ENCODE measurements around the gene FEZ2. TPM values are rescaled to one million over a fixed set of nuclear protein-coding genes. Genes with fewer than 3 reads are reported as not detected.

FEZ2 gene
- total and polyA plus RNA-seq, 2 of the 8 experiments (the other 6 are each of a cell fraction or from before 2014, with no cell fraction given) = 7.5 to 16.4 TPM

- no peak for DNase-seq (ENCODE audit: low read depth in 1 of 2, low spot score in 2 of 2)
- no peak overlapping the region for H3K14ac ChIP-seq (ENCODE audit: insufficient read length)
- no peak overlapping the region for H3K23ac ChIP-seq (ENCODE audit: insufficient read length)
- H2BK120ac ChIP-seq (replicated peaks; ENCODE audit: low read depth, low read length) = no peak overlapping the region
- peaks cover 0 to 4% (median 3%) of the 10 kb centered on the region in 4 experiments; a peak in 4 of 7 replicates for H3K4me1 ChIP-seq (replicated peaks in 1 of 4; ENCODE audit: control insufficient read depth in 3 of 4, insufficient read depth in 4 of 4, low read length in 3 of 4)
- H3K18ac ChIP-seq (ENCODE audit: extremely low read depth, low read length) = no peak overlapping the region
- H2BK12ac ChIP-seq (ENCODE audit: low read depth, low read length) = no peak overlapping the region
- no peaks in the 10 kb centered on the region for H3K23me2 ChIP-seq (ENCODE audit: low read depth, low read length)
- no peaks in the 10 kb centered on the region for H3K9me3 ChIP-seq (ENCODE audit: insufficient read depth in 2 of 2, low read depth in 1 of 2, low read length in 1 of 2)
- H2BK20ac ChIP-seq (ENCODE audit: low read length) = no peak overlapping the region
- ChIA-PET CTCF (ENCODE audit: partially characterized antibody) (interaction anchor here (0.6 to 1.9 kb wide), 8 partner anchors 9 to 217 kb away, joined by 3 to 9 read pairs (median 4); no protein-coding TSS in a partner anchor), POLR2A (ENCODE audit: partially characterized antibody) (no interaction called here)
- no peak overlapping the region for H2AFZ ChIP-seq (ENCODE audit: low read length)
- no peaks in the 10 kb centered on the region for H3K27me3 ChIP-seq (replicated peaks in 1 of 4; ENCODE audit: control insufficient read depth in 3 of 4, extremely low read depth in 1 of 4, insufficient read depth in 3 of 4, low read length in 3 of 4)
- no peak for FAIRE-seq
- H2BK5ac ChIP-seq (ENCODE audit: low read depth, low read length) = no peak overlapping the region
- H3K56ac ChIP-seq (replicated peaks; ENCODE audit: insufficient read length, low read depth, low read length) = no peak overlapping the region
- H3K9ac ChIP-seq (replicated peaks in 1 of 4; ENCODE audit: extremely low read depth in 1 of 4, low read depth in 3 of 4, low read length in 3 of 4) = no peak overlapping the region
- no peak overlapping the region for H4K8ac ChIP-seq (ENCODE audit: extremely low read depth, insufficient read depth, low read length)
- H3K36me3 ChIP-seq (ENCODE audit: control insufficient read depth in 2 of 4, insufficient read depth in 4 of 4, low read length in 3 of 4) = no peaks in the 10 kb centered on the region
- H2BK15ac ChIP-seq (ENCODE audit: low read length) = no peak overlapping the region
- TF ChIP-seq ZNF274 (IDR thresholded peaks at IDR 0.05; ENCODE audit: borderline replicate concordance, extremely low read depth, low read length) = no peak
- no peak overlapping the region for H3K4ac ChIP-seq (replicated peaks; ENCODE audit: insufficient read length, low read depth, low read length)
- H4K5ac ChIP-seq (ENCODE audit: insufficient read length, low read depth, low read length) = no peak overlapping the region
- 0 out of 4 replicates have a peak, but pooled peaks cover 0 to 2% of the 10 kb centered on the region in 2 experiments for H3K79me2 ChIP-seq (ENCODE audit: control insufficient read depth in 1 of 2, insufficient read depth in 2 of 2, low read length in 2 of 2)
- H4K20me1 ChIP-seq (replicated peaks in 1 of 2; ENCODE audit: control insufficient read depth in 1 of 2, insufficient read depth in 2 of 2, low read length in 2 of 2) = no peaks in the 10 kb centered on the region
- H2AK5ac ChIP-seq (ENCODE audit: low read depth, low read length) = no peak overlapping the region
- no peak overlapping the region for H3K4me3 ChIP-seq (ENCODE audit: extremely low read depth in 1 of 4, insufficient read depth in 2 of 4, low read depth in 3 of 4, low read length in 4 of 4)
- H3K4me2 ChIP-seq (ENCODE audit: insufficient read depth in 1 of 2, low read depth in 2 of 2, low read length in 2 of 2) = no peak overlapping the region
- no peak overlapping the region for H4K91ac ChIP-seq (replicated peaks; ENCODE audit: insufficient read length, low read length)
- no peak overlapping the region for H3K27ac ChIP-seq (ENCODE audit: low read depth, low read length)
- WGBS, 2 experiments (ENCODE audit: extremely low coverage in 1 of 2, insufficient coverage in 1 of 2, insufficient read length in 1 of 2, insufficient replicate concordance in 2 of 2, low coverage in 1 of 2, low lambda C conversion rate in 2 of 2, missing lambda C conversion rate in 1 of 2) = 84 to 100% methylated on average over 1 to 11 of the region's 11 CpGs
- H3K79me1 ChIP-seq (ENCODE audit: low read depth, low read length) = peaks cover 3% of the 10 kb centered on the region; the same call in 1 of the 2 replicates
Measured at GRCh38 chr2:36564377-36564930, 33.5 kb downstream of the FEZ2 start.
